ENCODE results near the gene ALPI.

DNA sequence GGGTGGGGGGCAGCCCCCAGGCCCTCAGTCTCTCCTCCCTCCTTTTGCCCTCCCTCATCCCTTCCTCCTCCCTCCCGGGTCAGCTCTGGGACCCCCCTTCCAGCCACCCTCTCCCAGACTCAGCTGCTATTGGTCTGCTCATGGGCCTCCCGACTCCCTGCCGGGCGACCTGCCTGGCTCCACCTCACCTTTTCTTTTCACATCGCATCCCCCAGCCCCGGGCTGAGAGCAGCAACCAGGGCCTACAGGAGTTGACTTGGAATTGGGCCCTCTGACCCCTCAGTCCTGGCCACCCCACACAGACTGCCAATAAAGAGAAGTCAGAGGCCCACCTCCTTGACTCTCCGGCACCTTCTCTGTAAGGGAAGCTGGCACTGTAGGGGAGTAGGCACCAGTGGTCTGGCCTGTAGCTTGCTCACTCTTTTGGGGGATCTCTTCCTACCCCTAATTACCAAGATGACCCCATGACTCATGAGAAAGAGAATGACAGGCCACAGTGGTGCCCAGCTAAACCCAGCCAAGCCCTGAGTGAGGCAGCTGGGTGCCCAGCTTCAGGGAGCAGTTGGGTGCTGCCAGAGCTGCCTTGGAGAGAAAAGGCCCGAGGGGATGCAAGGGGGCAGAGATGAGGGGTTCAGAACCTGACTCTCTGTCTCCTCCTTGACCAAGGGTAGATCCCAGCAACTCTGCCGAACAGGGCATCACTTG, 33.7 kb downstream of the ALPI start:
- TF ChIP-seq, protein P1, sequence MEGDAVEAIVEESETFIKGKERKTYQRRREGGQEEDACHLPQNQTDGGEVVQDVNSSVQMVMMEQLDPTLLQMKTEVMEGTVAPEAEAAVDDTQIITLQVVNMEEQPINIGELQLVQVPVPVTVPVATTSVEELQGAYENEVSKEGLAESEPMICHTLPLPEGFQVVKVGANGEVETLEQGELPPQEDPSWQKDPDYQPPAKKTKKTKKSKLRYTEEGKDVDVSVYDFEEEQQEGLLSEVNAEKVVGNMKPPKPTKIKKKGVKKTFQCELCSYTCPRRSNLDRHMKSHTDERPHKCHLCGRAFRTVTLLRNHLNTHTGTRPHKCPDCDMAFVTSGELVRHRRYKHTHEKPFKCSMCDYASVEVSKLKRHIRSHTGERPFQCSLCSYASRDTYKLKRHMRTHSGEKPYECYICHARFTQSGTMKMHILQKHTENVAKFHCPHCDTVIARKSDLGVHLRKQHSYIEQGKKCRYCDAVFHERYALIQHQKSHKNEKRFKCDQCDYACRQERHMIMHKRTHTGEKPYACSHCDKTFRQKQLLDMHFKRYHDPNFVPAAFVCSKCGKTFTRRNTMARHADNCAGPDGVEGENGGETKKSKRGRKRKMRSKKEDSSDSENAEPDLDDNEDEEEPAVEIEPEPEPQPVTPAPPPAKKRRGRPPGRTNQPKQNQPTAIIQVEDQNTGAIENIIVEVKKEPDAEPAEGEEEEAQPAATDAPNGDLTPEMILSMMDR (IDR thresholded peaks at IDR 0.05): no peak
- TF ChIP-seq POLR2A (IDR thresholded peaks at IDR 0.05): no peak
